GM12878 (cell line): ENCODE measurements around the gene ZGLP1. TPM values are rescaled to one million over a fixed set of nuclear protein-coding genes. Genes with fewer than 3 reads are reported as not detected.

Source experiments
- ASH2L ChIP-seq: fragments of 300-600, 200-600 bp; sonication (generic); IDR thresholded peaks from 2 replicates; pipeline ENCODE4 v1.6.1; 2017; ENCODE audit warnings: low read depth, mild to moderate bottlenecking, borderline replicate concordance
- ATF7 ChIP-seq: fragments of 450-650 bp; IDR thresholded peaks from 2 replicates; pipeline ENCODE4 v1.6.1; 2016; ENCODE audit warnings: low read depth, mild to moderate bottlenecking
- BCLAF1 ChIP-seq: fragments of 450-650 bp; IDR thresholded peaks from 2 replicates; pipeline ENCODE4 v1.6.1; 2017; ENCODE audit warnings: antibody characterized with exemption, mild to moderate bottlenecking, moderate library complexity
- CHD2 ChIP-seq: IDR thresholded peaks from 2 replicates; pipeline ENCODE4 v1.6.1; 2011; ENCODE audit warnings: low read depth, low read length, improper control_type of control experiment, borderline replicate concordance
- E4F1 ChIP-seq: fragments of 450-650 bp; IDR thresholded peaks from 2 replicates; pipeline ENCODE4 v1.6.1; 2018; ENCODE audit warnings: borderline replicate concordance, mild to moderate bottlenecking; ENCODE audit not compliant: partially characterized antibody
- ELK1 ChIP-seq: IDR thresholded peaks from 2 replicates; pipeline ENCODE4 v1.6.1; 2012; ENCODE audit warnings: low read depth, low read length, improper control_type of control experiment
- IKZF1 ChIP-seq: fragments of 450-650 bp; conservative IDR thresholded peaks from 2 replicates; pipeline ENCODE4 v1.6.1; 2017; ENCODE audit warnings: antibody characterized with exemption, mild to moderate bottlenecking
- IRF4 ChIP-seq: IDR thresholded peaks from 2 replicates; pipeline ENCODE4 v1.6.1; 2011; ENCODE audit warnings: low read depth, low read length
- MAX ChIP-seq: IDR thresholded peaks from 2 replicates; pipeline ENCODE4 v1.6.1; 2012; ENCODE audit warnings: low read depth, low read length, improper control_type of control experiment
- MLLT1 ChIP-seq: fragments of 450-650 bp; IDR thresholded peaks from 2 replicates; pipeline ENCODE4 v1.6.1; 2016; ENCODE audit warnings: mild to moderate bottlenecking
- MTA2 ChIP-seq: fragments of 450-650 bp; IDR thresholded peaks from 2 replicates; pipeline ENCODE4 v1.6.1; 2016; ENCODE audit warnings: low read depth, mild to moderate bottlenecking, moderate library complexity
- NKRF ChIP-seq: fragments of 450-650 bp; conservative IDR thresholded peaks from 2 replicates; pipeline ENCODE4 v1.6.1; 2017; ENCODE audit warnings: mild to moderate bottlenecking, moderate library complexity
- NR2F1 ChIP-seq: fragments of 450-650 bp; conservative IDR thresholded peaks from 2 replicates; pipeline ENCODE4 v1.6.1; 2017; ENCODE audit warnings: mild to moderate bottlenecking
- PAX5 ChIP-seq: IDR thresholded peaks from 2 replicates; pipeline ENCODE4 v1.6.1; 2011; ENCODE audit warnings: low read depth, low read length, borderline replicate concordance
- RB1 ChIP-seq: fragments of 450-650 bp; formaldehyde crosslinking; IDR thresholded peaks from 2 replicates; pipeline ENCODE4 v1.6.1; 2017; ENCODE audit warnings: mild to moderate bottlenecking, borderline replicate concordance
- SREBF2 ChIP-seq: IDR thresholded peaks from 2 replicates; pipeline ENCODE4 v1.6.1; 2012; ENCODE audit warnings: mild to moderate bottlenecking, low read length
- USF2 ChIP-seq: IDR thresholded peaks from 2 replicates; pipeline ENCODE4 v1.6.1; 2011; ENCODE audit warnings: low read depth, low read length, improper control_type of control experiment, borderline replicate concordance
- polyA plus RNA-seq, 11 experiments: library from polyadenylated mRNA; depleted of rRNA in 4 of 11; unstranded in 6 of 11; stranded (reverse) in 5 of 11; fragments of >200 nt; fragmentation: Nextera tagmentation in 4 of 11; fragmentation: Illumina TruSeq in 1 of 11; extraction: Ambion mirVana in 4 of 11; extraction: Trizol in 1 of 11; gene quantifications; 1 replicate in 1 of 11; 2 replicates in 10 of 11; pipeline versions ENCODE4 v1.2.1 to v1.2.3, GENCODE V29; 2011 to 2016; ENCODE audit warnings: inconsistent platforms in 2 of 11, missing spikeins in 2 of 11, low read depth in 1 of 11
- total RNA-seq, 4 experiments: library from RNA; depleted of rRNA in 3 of 4; stranded (reverse); fragments of >200 nt in 3 of 4; fragmentation: Illumina TruSeq in 1 of 4; extraction: Trizol in 1 of 4; gene quantifications; 2 replicates each; pipeline versions ENCODE4 v1.2.1 to v1.2.3, GENCODE V29; 2013 to 2021

The ZGLP1 gene
- total and polyA plus RNA-seq, 10 of the 15 experiments (the other 5 are each of a cell fraction or from before 2014, with no cell fraction given) = 0.29 to 5.6 (median 1.3) TPM

- no peak for TF ChIP-seq ELK1
- peak; percentile 99 for TF ChIP-seq NKRF
- no peak for TF ChIP-seq IRF4
- peak; percentile 99 for TF ChIP-seq MAX
- no peak for TF ChIP-seq SREBF2
- TF ChIP-seq ATF7 = no peak
- TF ChIP-seq RB1 = peak; percentile 47; the same call in 1 of the 2 replicates
- peak; percentile 68 for TF ChIP-seq IKZF1
- TF ChIP-seq PAX5 = peak; percentile 72; the same call in 1 of the 2 replicates
- TF ChIP-seq BCLAF1 = no peak
- peak; percentile 94 for TF ChIP-seq USF2
- TF ChIP-seq E4F1 = no peak
- 0 out of 2 replicates have a peak, but pooled peaks have one; percentile 16 for TF ChIP-seq CHD2
- no peak for TF ChIP-seq NR2F1
- TF ChIP-seq ASH2L = 0 out of 2 replicates have a peak, but pooled peaks have one; percentile 55
- no peak for TF ChIP-seq MTA2
- no peak for TF ChIP-seq MLLT1
Measured at GRCh38 chr19:10315335-10316214, 6.0 kb upstream of the ZGLP1 start, which contains the start of gene FDX2 (continued).
